ENCODE results near the gene VAPA. TPM values are rescaled to one million over a fixed set of nuclear protein-coding genes. Genes with fewer than 3 reads are reported as not detected.

VAPA gene
- total and polyA plus RNA-seq, 10 of the 15 experiments (the other 5 are each of a cell fraction or from before 2014, with no cell fraction given): 70.9 to 252 (median 166) TPM

GRCh38 chr18:9874728-9875127 lies 39.1 kb upstream of the VAPA start:
- intact Hi-C loops (cut with micrococcal nuclease; ENCODE audit: unreplicated experiment) (loop anchor here (10.0 kb wide), 1 partner anchor 70 kb away; no protein-coding TSS in a partner anchor), in situ Hi-C loops (cut with MboI) (no loop called here)
- Histone ChIP-seq H3K4me1 (ENCODE audit: control insufficient read depth, insufficient read depth, low read length) (peaks cover 9% of the 10 kb centered on the region), H3K4me2 (ENCODE audit: control insufficient read depth, insufficient read depth) (no peak overlapping the region), H3K4me3 (no peak overlapping the region), H3K36me3 (ENCODE audit: control insufficient read depth in 2 of 2, insufficient read depth in 2 of 2, low read length in 1 of 2) (no peaks in the 10 kb centered on the region), H3K27me3 (replicated peaks in 1 of 2; ENCODE audit: control insufficient read depth in 2 of 2, insufficient read depth in 2 of 2, low read length in 1 of 2) (no peaks in the 10 kb centered on the region; a peak in 1 of 4 replicates), H3K27ac (ENCODE audit: control insufficient read depth, insufficient read depth) (no peak overlapping the region), H3K9me3 (replicated peaks; ENCODE audit: control insufficient read depth, insufficient read depth, low read length) (no peaks in the 10 kb centered on the region; the same call in 2 of the 3 replicates), H3K9ac (ENCODE audit: control insufficient read depth, insufficient read depth, low read length) (no peak overlapping the region), H2AFZ (ENCODE audit: control insufficient read depth, low read depth, low read length) (no peak overlapping the region), H3K79me2 (ENCODE audit: control insufficient read depth, insufficient read depth, low read length) (no peaks in the 10 kb centered on the region), H4K20me1 (ENCODE audit: control insufficient read depth, insufficient read depth) (no peaks in the 10 kb centered on the region)
- ChIA-PET CTCF (no interaction called here), POLR2A (no interaction called here), RAD21 (ENCODE audit: unreplicated experiment) (no interaction called here), SMC1A (ENCODE audit: uncharacterized antibody, unreplicated experiment) (no interaction called here)
- TF ChIP-seq SREBF2 (IDR thresholded peaks at IDR 0.05; ENCODE audit: low read length): no peak
- no peak for TF ChIP-seq ZNF622 (IDR thresholded peaks at IDR 0.05)
- no peak for TF ChIP-seq BCLAF1 (IDR thresholded peaks at IDR 0.05)
- TF ChIP-seq ESRRA (IDR thresholded peaks at IDR 0.05; ENCODE audit: low read length): no peak
- no peak for TF ChIP-seq CUX1 (IDR thresholded peaks at IDR 0.05; ENCODE audit: insufficient replicate concordance, low read depth, low read length)
- TF ChIP-seq POLR2A (IDR thresholded peaks at IDR 0.05; ENCODE audit: low read depth, low read length): no peak
- TF ChIP-seq ZNF592 (IDR thresholded peaks at IDR 0.05): no peak
- DNase-seq (ENCODE audit: low read depth, low spot score): no peak
- WGBS (ENCODE audit: insufficient coverage, insufficient replicate concordance, low lambda C conversion rate, missing lambda C conversion rate): 87% methylated on average over 1 of the region's 1 CpG
- no TSS peak for BruUV-seq (replicated peaks)
- ATAC-seq: no peak
- no peak for FAIRE-seq

Data from GM12878 (cell line).